Stimulated activated naive B cell treated with anti-CD40 and anti-IgM and Interleukin-4, amounts not matched to agents 10 μg/mL and 1 μg/mL and 100 μg/mL, for 72 hours (primary cell): ENCODE results near the gene PPP2R3A.
"Not testable (repeated sequence)": the region's sequence is repeated elsewhere in the genome, so short reads cannot be mapped to it uniquely, and the experiment has no call there.

Source experiments
- ATAC-seq, 2 donors: fragments of 150-1000 bp; cut with Tn5 transposase; replicated peaks; 2 replicates each; pipeline ENCODE4 v1.10.0; 2021; ENCODE audit warnings: moderate library complexity in 1 of 2
- DNase-seq: peaks from one replicate; pipeline ENCODE4 v3.0.0; 2021
- H3K27ac Mint-ChIP-seq: one replicate; pipeline ENCODE4 v1.8.0; 2022; ENCODE audit warnings: mild to moderate bottlenecking, mixed read lengths
- H3K27me3 Mint-ChIP-seq, 2 donors: one replicate each; pipeline ENCODE4 v1.8.0; 2022; ENCODE audit warnings: mixed read lengths in 2 of 2
- H3K36me3 Mint-ChIP-seq, 2 donors: one replicate each; pipeline ENCODE4 v1.8.0; 2022; ENCODE audit warnings: mixed read lengths in 2 of 2, mild to moderate bottlenecking in 1 of 2
- H3K4me1 Mint-ChIP-seq, 2 donors: one replicate each; pipeline ENCODE4 v1.8.0; 2022; ENCODE audit warnings: mixed read lengths in 2 of 2, mild to moderate bottlenecking in 1 of 2
- H3K4me3 Mint-ChIP-seq, 2 donors: one replicate each; pipeline ENCODE4 v1.8.0; 2022; ENCODE audit warnings: mild to moderate bottlenecking in 2 of 2, mixed read lengths in 2 of 2, moderate library complexity in 1 of 2
- H3K9me3 Mint-ChIP-seq, 2 donors: one replicate each; pipeline ENCODE4 v1.8.0; 2022; ENCODE audit warnings: mixed read lengths in 2 of 2, mild to moderate bottlenecking in 1 of 2

Gene PPP2R3A

DNA sequence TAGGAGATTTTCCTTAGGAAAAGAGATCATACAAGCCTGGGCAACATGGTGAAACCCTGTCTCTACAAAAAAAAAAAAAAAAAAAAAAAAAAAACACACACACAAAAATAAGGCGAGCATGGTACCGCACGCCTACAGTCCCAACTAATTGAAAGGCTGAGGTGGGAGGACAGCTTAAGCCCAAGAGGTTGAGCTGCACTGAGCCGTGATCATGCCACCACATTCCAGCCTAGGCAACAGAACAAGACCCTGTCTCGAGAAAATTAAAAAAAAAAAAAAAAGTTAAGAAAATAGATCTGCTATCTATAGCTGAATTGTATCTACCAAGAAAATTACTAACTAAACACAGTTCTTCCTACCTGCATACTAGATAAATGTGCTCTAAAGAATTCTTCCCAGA is 223.5 kb downstream of the PPP2R3A start:
- DNase-seq (no peak), ATAC-seq (no peak)
- Mint-ChIP-seq H3K4me1 (peaks cover 44 to 85% of the 10 kb centered on the region in 2 donors), H3K9me3 (no peaks in the 10 kb centered on the region), H3K36me3 (peaks cover 21 to 38% of the 10 kb centered on the region in 2 donors), H3K4me3 (peak overlapping the region in 1 of 2 donors; percentile 25), H3K27ac (peak overlapping the region; percentile 47), H3K27me3 (no peaks in the 10 kb centered on the region)

DNA sequence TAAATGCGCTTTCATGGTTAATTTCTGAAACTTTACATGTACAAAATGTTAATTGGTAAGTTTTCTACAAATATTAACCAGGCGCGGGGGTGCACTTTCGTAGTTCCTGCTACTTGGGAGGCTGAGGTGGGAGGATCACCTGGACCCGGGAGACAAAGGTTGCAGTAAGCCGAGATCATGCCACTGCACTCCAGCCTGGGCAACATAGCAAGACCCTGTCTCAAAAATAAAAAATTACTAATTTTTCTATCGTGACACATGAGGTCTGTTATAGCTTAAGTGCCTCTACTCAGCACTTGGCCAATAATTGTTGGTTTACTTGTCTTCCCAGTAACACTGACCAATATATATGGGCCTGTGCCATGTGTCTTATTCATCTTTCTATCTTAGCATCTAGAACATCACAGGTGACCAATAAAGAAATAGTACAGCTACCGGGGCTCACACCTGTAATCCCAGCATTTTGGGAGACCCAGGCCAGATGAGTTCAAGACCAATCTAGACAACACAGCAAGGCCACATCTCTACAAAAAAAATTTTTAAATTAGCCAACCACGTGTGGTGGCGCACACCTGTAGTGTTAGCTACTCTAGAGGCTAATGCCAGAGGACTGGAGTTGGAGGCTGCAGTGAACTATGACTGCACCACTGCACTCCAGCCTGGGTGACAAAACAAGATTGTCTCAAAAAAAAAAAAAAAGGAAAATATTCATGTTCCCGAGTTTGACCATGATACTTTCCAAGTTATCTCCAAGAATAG is 224.5 kb downstream of the PPP2R3A start:
- H3K27ac Mint-ChIP-seq: no peak overlapping the region
- H3K4me3 Mint-ChIP-seq: peak overlapping the region in 1 of 2 donors; percentile 10
- H3K27me3 Mint-ChIP-seq: no peaks in the 10 kb centered on the region
- no peaks in the 10 kb centered on the region for H3K9me3 Mint-ChIP-seq
- peaks cover 44 to 88% of the 10 kb centered on the region in 2 donors for H3K4me1 Mint-ChIP-seq
- peaks cover 31 to 48% of the 10 kb centered on the region in 2 donors for H3K36me3 Mint-ChIP-seq
- ATAC-seq (no peak), DNase-seq (no peak)

DNA sequence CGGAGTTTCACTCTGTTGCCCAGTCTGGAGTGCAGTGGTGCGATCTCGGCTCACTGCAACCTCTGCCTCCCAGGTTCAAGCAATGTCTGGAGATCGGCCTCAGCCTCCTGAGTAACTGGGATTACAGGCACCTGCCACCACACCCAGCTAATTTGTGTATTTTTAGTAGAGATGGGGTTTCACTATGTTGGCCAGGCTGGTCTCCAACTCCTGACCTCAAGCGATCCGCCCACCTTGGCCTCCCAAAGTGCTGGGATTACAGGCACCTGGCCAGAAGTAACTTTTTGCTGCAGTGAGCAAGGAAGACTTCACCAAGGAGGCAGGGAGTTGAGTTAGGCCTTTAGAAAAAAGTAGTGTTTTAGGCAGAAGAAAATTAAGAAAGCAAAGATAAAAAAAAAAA is 226.7 kb downstream of the PPP2R3A start:
- DNase-seq, ATAC-seq, H3K9me3 Mint-ChIP-seq, H3K27me3 Mint-ChIP-seq: not testable (repeated sequence)
- Mint-ChIP-seq H3K27ac (peak overlapping the region; percentile 68), H3K36me3 (peaks cover 37 to 53% of the 10 kb centered on the region in 2 donors), H3K4me1 (peaks cover 36 to 82% of the 10 kb centered on the region in 2 donors), H3K4me3 (peak overlapping the region; percentile 91 to 94)

DNA sequence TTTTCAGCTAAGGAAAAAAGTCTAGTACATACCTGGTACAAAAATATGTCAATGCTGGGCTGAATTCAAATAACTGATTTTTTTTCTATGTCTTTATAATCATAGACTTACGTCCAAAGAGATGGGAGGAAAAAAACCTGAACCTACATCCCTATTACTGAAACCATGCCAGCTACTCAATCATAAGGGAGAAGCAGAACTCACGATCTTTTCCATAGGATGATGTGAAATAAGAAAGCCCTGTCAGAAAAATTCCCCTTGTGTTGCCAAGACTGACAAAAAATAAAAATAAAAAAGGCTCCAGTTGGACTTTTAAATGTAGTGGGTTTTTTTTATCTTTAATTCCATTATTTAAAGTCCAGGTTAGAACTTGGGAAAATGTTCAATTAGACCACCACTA is 227.3 kb downstream of the PPP2R3A start:
- DNase-seq (no peak), ATAC-seq (no peak)
- H3K4me3 Mint-ChIP-seq: peak overlapping the region; percentile 91 to 94
- H3K27me3 Mint-ChIP-seq: peaks cover 0 to 4% of the 10 kb centered on the region in 2 donors
- H3K36me3 Mint-ChIP-seq: peaks cover 37 to 53% of the 10 kb centered on the region in 2 donors
- peaks cover 37 to 85% of the 10 kb centered on the region in 2 donors for H3K4me1 Mint-ChIP-seq
- peak overlapping the region; percentile 65 for H3K27ac Mint-ChIP-seq
- no peaks in the 10 kb centered on the region for H3K9me3 Mint-ChIP-seq

DNA sequence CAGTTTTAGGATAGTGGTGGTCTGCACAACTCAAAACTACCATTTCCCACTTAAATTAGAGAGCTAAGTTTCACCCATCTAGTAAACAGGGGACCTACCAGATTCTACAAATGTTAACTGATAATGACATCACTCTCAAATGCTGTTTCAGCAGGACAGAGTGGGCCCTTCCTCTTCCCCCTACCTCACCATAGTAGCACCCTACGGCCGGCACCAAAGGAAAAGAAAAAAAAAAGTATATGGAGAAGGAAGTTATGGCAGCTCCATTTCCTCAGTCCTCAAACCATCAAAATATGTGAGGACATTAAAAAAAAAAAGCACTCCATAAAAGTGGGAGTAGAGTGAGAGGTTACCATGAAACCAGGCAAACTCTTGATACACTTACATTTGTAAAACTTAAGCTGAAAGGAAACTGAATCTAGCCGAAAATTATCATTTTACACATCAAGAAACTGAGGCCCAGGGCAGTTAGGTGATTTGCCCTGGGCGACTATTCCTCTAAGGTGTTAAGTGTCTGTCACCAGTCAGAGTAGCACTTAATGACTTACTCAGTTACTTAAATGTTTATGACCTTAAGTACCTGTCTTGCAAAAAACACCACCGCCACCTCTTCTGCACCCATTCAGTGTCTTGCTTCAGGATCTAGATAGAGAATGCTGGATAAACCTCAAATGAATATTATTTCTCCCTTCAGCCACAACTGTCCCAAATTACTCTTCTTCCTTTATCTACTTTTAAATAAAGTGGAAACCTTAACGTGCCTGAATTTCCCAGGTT is 227.9 kb downstream of the PPP2R3A start:
- H3K36me3 Mint-ChIP-seq: peaks cover 35 to 49% of the 10 kb centered on the region in 2 donors
- peaks cover 0 to 4% of the 10 kb centered on the region in 2 donors for H3K27me3 Mint-ChIP-seq
- ATAC-seq (no peak), DNase-seq (no peak)
- H3K27ac Mint-ChIP-seq: peak overlapping the region; percentile 99
- no peaks in the 10 kb centered on the region for H3K9me3 Mint-ChIP-seq
- peaks cover 35 to 84% of the 10 kb centered on the region in 2 donors for H3K4me1 Mint-ChIP-seq
- peak overlapping the region; percentile 91 to 94 for H3K4me3 Mint-ChIP-seq

DNA sequence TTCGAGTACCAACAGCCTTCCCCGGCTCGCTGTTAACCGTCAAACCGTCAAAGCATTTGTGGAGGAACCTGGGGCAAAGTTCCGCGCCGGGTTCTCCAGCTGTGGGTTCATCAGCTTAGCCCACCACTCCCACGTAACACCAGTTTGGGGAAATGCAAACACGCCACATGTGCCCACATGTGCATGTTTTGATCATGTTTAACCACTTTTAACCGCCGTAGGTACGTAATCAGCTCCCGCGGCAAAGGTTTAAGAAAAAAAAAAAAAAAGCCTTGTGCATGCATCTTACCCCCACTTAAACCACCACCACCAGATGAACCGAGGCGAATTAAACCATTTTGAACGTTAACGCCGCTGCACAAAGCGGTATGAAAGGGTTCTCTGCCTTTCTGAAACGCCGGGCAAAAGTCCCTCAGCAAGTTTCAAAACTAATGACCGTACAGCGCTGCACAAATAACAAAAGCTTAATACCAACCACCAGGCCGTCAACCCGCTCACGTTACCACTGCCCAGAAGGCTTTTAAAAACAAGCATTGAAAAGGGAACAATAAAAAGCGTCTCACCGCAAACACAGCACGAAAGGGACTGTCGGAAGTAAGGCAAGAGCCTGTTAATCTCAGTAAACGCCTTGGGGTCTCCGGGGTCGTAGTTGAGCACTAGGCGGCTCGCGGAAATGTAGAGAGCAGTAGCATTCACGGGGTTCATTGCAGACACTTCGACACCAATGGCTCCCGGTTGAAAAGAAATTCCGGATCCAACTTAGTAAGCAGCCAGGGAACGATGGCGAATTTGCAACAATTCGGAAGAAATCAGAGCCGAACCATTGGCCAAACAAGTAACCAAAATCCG is 229.1 kb downstream of the PPP2R3A start:
- Mint-ChIP-seq H3K9me3 (no peaks in the 10 kb centered on the region), H3K4me1 (peaks cover 28 to 72% of the 10 kb centered on the region in 2 donors), H3K27me3 (peaks cover 0 to 4% of the 10 kb centered on the region in 2 donors), H3K4me3 (peak overlapping the region; percentile 91 to 94), H3K27ac (peak overlapping the region; percentile 99), H3K36me3 (peaks cover 35 to 42% of the 10 kb centered on the region in 2 donors)
- DNase-seq (peak; percentile 69), ATAC-seq (peak; percentile 11 to 21)

DNA sequence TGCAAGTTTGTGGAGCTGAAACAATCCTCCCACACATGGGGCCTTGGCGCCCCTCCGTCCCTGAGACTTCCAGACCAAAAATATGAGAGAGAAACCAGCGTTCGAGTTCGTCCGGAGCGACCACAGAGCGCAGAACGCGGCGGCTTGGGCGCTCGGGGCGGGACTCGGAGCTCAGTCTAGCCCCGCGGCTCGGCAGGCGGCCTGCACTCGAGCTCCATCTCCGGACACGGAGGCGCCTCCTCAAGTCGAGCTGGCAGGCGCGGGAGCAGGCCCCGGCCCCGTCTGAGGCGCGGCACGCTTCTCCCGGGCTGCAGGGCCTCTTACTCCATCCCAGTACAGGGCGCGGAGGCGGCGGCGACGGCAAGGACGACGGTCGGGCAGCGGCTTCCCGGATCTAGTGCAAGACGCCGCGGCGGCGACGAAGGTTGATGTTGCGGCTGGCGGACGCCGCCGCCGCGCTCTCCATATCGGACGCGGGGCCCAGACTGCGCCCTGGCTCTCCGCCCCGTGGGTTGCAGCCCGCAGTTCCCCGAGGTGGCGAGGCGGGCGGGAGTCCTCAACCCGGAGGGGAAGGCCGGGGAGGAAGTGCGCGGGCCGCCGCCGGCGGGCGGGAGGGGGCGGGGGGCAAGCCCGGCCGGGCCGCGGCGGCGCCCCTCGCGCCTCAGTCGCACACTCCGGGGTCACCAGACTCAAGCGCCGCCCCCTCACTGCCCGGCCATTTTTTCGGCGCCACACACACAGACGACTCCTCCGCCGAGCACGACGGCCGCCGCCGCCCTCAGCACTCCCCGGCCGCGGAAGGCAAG is 229.9 kb downstream of the PPP2R3A start:
- peak overlapping the region; percentile 91 to 94 for H3K4me3 Mint-ChIP-seq
- H3K9me3 Mint-ChIP-seq: no peaks in the 10 kb centered on the region
- H3K36me3 Mint-ChIP-seq: peaks cover 34 to 41% of the 10 kb centered on the region in 2 donors
- peak; percentile 77 for DNase-seq
- H3K27ac Mint-ChIP-seq: peak overlapping the region; percentile 99
- H3K27me3 Mint-ChIP-seq: peaks cover 0 to 4% of the 10 kb centered on the region in 2 donors
- peak; percentile 58 to 61 for ATAC-seq
- peaks cover 29 to 65% of the 10 kb centered on the region in 2 donors for H3K4me1 Mint-ChIP-seq

DNA sequence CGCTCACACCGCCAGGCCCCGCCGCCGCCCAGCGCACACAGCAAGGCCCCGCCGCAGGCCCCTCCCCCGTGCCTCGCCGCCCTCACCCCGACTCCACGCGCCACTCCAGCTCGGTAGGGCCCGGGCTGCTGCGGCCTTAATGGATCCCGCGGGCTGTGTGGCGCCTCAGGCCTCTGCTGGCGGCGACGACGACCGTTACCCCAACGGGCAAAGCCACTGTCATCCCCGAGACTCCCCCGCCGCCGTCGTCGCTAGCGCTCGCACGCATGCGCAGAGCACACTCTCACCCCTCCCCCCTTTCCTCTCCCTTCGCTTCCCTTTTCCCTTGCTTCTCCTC is 230.5 kb downstream of the PPP2R3A start, which contains the start of gene MSL2:
Gene MSL2, minus strand, starts transcription at position 272 of the 337 bp plus-strand sequence. CDS start 1,222 bp downstream, outside the sequence.
- DNase-seq (no peak), ATAC-seq (no peak)
- peaks cover 0 to 4% of the 10 kb centered on the region in 2 donors for H3K27me3 Mint-ChIP-seq
- peaks cover 29 to 35% of the 10 kb centered on the region in 2 donors for H3K36me3 Mint-ChIP-seq
- H3K4me3 Mint-ChIP-seq: peak within 1 kb of the TSS; percentile 91 to 94
- H3K27ac Mint-ChIP-seq: peak within 1 kb of the TSS; percentile 99
- H3K4me1 Mint-ChIP-seq: peaks cover 23 to 59% of the 10 kb centered on the region in 2 donors
- no peaks in the 10 kb centered on the region for H3K9me3 Mint-ChIP-seq

DNA sequence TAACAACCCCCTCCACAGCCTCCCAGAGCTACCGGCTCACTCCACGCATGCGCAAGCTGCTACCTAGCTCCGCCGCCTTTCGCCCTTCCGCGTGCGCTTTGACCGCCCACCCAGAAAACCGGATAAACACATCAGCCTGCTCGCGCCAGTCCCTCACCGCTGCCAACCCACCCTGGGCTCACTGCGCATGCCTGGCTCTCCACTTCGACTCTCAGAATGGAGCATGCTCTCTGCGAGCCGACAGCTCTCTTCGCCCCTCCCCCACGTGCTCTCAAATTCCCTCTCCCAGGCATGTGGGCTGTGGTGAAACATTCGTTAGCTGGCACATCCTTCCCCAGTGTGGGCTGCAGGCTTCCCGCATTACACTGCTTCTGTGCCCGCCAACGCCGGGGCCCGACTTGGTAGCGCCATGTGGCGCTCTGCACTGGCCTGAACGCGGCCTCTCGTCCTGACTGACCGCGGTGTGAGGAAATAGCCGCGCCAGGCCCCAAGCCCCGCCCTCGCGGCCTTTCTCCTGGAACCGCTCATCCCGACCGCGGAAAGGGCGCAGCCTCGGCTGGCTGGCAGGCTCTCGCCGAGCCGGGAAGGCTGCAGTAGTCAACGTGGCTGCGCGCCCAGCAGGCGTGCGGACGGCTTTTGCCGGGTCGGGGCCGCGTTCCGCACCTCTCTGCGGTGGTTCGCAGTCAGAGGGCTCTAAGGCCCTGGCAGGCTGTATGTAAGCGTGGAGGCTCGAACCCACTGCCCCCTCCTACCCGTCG is 231.1 kb downstream of the PPP2R3A start:
- H3K36me3 Mint-ChIP-seq: peaks cover 27 to 34% of the 10 kb centered on the region in 2 donors
- peaks cover 19 to 54% of the 10 kb centered on the region in 2 donors for H3K4me1 Mint-ChIP-seq
- H3K27me3 Mint-ChIP-seq: peaks cover 0 to 4% of the 10 kb centered on the region in 2 donors
- H3K9me3 Mint-ChIP-seq: no peaks in the 10 kb centered on the region
- H3K4me3 Mint-ChIP-seq: peak overlapping the region; percentile 91 to 94
- DNase-seq (peak; percentile 99), ATAC-seq (peak; percentile 78 to 81)
- H3K27ac Mint-ChIP-seq: peak overlapping the region; percentile 99

DNA sequence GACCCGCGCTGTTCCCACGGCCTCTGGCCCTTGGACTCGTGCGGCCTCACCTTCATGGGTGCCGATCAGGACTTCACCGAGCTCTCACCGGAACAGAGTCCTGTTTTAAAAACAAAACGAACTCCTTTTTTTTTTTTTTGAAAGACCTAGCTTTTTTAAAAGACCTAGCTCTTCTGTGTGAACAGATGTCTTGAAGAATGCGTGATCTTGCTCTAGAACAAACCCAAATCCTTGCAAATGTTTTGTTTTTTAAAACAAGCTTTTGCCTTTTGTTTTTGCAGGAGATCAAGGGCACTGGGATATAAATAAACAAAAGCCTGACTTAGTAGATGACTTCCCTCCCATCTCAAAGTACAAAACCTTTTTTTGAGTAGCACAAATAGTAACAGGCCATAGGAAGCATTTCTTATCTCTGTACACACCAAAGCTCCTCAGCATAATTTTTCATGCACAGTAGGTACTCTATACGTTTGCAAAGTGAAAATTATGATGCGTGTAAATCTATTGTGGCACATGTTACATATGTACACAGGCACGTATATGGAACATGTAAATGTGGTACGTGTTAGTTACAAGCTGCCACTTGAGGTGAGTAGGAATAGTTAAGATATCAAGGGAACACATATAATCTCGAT is 231.7 kb downstream of the PPP2R3A start:
- peak overlapping the region; percentile 99 for H3K27ac Mint-ChIP-seq
- ATAC-seq (no peak), DNase-seq (no peak)
- peaks cover 0 to 4% of the 10 kb centered on the region in 2 donors for H3K27me3 Mint-ChIP-seq
- H3K9me3 Mint-ChIP-seq: no peaks in the 10 kb centered on the region
- H3K4me1 Mint-ChIP-seq: peaks cover 15 to 47% of the 10 kb centered on the region in 2 donors
- peak overlapping the region; percentile 91 to 94 for H3K4me3 Mint-ChIP-seq
- H3K36me3 Mint-ChIP-seq: peaks cover 25 to 32% of the 10 kb centered on the region in 2 donors
